HG03045 (cell line): Measurements from ENCODE around the gene ADCK2.
"Not testable (repeated sequence)": the region's sequence is repeated elsewhere in the genome, so short reads cannot be mapped to it uniquely, and the experiment has no call there.

ENCODE experiments used
- ATAC-seq: cut with Tn5 transposase; IDR thresholded peaks from one replicate; pipeline ENCODE4 v1.9.1; 2021; ENCODE audit warnings: mild to moderate bottlenecking, moderate library complexity; ENCODE audit not compliant: unreplicated experiment

Gene ADCK2

DNA sequence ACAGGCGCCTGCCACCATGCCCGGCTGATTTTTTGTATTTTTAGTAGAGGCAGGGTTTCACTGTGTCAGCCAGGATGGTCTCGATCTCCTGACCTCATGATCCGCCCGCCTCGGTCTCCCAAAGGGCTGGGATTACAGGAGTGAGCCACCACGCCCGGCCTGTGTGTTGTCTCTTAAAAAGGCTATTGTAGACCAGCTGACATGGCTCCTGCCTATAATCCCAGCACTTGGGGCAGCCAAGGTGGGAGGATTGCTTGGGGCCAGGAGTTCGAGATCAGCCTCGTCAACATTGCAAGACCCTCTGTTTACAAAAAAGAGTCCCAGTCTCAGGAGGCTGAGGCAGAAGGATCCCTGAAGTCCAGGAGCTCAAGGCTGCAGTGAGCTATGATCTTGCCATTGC, 21.1 kb downstream of the ADCK2 start:
- ATAC-seq, result not testable (repeated sequence)

DNA sequence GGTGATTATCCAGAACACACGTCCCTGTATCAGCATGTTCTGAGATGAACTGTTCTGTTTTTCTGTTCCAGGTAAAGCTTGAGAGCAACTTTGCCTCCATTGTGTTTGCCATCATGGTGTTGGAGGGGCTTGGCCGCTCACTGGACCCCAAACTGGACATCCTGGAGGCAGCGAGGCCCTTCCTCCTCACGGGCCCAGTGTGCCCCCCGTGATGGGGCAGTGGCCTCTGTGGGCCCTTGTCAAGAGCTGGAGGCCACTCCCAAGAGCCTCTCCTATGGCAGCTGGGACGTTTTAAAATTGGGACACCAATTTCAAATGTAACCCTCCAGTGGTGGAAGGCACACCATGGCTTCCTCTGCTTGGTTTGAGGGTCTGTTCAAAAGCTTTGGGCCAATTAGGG, 21.8 kb downstream of the ADCK2 start:
- no peak for ATAC-seq

GRCh38 chr7:140695381-140695780, 22.6 kb downstream of the ADCK2 start:
- ATAC-seq, result no peak

DNA sequence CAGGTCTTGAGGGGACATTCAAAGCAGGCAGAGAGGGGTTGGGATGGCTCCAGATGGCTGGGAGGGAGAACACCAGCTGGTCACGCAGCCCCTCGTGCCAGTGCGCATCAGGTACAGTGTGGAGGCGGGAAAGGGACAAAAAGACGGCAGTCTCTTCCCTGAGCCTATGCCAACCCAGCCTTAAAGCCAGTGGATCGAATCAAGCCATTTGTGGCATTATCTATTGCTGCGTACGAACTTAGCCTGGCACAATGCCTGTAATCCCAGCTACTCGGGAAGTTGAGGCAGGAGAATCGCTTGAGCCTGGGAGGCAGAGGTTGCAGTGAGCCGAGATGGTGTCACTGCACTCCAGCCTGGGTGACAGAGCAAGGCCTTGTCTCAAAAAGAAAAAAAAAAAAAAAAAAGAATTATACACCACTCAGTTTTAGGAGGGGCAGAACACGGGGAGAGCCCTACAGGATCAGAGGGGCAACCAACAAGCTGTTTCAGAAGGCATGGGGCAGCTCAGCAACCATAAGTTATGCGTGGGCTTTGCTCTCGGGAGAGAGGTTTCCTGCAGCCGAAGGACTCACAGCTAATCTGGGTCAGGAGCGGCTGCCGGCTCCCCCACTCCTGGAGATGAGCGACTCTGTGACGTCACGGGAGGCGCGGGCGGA, 23.4 kb downstream of the ADCK2 start:
- no peak for ATAC-seq

DNA sequence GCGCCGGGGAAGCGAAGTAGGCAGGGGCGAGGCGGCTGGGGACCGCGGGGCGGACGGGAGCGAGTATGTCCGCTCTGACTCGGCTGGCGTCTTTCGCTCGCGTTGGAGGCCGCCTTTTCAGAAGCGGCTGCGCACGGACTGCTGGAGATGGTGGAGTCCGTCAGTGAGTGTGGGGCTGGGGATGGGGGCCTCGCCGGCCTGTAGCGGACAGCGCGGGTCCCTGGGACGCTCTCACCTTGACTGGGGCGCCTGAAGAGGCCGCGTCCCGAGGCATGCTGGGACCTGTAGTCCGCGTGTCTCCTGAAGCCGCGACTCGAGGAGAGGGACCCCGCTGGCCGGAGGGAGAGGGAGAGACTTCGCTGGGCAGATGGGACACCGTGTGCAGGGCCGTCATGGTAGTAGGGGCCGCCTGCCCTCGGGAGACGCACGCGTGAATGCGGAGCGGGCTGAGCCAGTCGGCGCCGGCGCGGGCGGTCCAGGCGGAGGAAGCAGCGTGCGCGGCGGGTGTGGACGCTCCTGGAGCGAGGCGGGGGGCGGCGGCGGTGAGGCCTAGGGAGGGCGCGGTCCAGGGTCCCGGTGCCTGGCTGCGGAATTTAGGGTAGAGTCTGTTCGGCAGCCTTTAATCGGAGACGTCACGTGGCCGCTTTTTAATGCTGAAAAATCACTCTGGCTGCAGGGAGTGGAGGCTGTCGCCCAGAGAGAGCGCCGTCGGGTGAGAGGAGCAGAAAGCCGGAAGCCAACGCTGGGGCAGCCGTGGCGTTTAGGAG, 24.1 kb downstream of the ADCK2 start, which contains the start of gene NDUFB2:
Gene NDUFB2 (plus strand): TSS at position 29 of the 767 bp plus-strand sequence. CDS start 37 bp downstream, at position 66.
- peak; percentile 95 for ATAC-seq

DNA sequence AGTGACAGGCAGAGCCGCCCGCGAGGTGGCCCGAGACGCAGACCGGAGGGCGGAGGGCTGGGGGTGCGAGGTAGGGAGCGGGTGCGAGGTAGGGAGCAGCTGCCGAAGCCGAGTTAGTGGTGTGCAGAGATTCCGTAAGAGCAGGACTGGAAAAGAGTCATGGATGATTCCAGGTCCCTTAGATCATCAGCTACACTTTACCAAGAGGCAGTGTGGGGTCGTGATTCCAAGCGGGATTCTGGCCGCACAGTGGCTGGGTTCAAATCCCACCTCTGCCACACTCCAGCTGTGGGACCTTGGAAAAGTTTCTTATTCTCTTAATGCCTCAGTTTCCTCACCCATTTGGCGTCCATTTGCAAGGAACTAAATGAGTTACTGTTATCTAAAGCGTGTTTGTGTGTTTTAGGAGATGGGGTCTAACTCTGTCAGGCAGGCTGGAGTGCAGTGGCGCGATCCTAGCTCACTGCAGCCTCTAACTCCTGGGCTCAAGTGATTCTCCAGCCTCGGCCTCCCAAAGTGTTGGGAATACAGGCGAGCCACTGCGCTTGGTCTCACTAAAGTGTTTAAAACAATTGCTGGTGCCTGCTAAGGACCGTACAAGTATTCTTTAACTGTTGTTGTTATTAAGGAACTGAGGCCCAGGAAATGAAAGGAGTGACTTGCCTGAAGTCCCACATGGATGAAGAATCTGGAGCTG, 24.9 kb downstream of the ADCK2 start:
- no peak for ATAC-seq

DNA sequence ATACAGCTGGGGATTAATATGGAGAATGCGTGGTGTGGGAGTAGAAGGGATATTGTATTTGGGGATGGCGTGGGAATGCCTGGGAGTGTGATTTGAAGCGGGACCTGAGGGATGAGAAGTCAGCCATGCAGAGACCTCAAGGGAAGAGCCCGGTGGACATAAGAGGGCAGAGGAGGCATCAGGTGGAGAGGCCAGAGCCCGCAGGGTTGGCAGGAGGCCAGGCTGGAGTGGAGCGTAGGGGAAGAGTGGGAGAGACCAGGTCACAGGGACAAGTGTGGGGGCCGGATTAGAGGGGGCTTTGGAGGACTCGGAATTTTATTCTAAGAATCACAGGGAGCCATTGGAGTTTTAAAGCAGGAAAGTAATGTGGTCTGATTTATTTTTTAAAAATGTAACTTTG, 25.7 kb downstream of the ADCK2 start:
- ATAC-seq, result no peak

DNA sequence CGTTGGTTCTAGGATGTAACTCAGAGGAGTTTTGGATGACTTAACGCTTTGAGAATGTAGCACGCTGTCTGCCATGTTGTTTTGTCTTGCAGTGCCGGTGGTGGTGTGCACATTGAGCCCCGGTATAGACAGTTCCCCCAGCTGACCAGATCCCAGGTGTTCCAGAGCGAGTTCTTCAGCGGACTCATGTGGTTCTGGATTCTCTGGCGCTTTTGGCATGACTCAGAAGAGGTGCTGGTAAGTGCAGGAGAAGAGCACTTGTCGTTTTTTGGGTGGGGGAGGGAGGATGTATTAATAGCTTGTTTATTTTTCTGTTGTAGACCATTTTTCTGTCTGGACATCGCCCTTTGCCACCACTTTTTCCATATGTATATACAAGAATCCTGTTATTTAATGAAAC, 30.0 kb downstream of the ADCK2 start:
- no peak for ATAC-seq

GRCh38 chr7:140704205-140704604, 31.5 kb downstream of the ADCK2 start:
- no peak for ATAC-seq

DNA sequence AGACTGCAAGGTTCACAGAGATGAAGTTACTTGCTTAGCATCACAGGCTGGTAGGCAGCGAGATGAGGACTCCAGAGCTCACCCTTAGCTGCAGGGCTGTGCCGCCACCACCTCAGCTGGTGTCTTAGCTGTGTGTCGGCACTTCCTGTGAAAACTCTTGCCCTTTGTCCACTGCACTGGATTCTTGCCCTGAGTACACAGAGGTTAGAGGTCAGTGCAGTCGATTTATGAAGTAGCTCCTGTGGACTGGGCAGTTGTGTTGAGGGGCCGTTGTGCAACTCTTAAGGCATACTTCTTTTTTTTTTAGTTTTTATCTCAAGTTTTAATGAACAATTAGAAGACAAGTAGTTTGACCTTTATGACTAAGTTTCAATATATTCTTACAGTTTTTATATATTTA, 34.4 kb downstream of the ADCK2 start:
- no peak for ATAC-seq

DNA sequence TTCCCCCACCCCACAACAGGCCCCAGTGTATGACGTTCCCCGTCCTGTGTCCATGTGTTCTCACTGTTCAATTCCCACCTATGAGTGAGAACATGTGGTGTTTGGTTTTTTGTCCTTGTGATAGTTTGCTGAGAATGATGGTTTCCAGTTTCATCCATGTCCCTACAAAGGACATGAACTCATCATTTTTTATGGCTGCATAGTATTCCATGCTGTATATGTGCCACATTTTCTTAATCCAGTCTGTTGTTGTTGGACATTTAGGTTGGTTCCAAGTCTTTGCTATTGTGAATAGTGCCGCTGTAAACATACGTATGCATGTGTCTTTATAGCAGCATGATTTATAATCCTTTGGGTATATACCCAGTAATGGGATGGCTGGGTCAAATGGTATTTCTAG, 36.0 kb downstream of the ADCK2 start:
- ATAC-seq, result not testable (repeated sequence)

DNA sequence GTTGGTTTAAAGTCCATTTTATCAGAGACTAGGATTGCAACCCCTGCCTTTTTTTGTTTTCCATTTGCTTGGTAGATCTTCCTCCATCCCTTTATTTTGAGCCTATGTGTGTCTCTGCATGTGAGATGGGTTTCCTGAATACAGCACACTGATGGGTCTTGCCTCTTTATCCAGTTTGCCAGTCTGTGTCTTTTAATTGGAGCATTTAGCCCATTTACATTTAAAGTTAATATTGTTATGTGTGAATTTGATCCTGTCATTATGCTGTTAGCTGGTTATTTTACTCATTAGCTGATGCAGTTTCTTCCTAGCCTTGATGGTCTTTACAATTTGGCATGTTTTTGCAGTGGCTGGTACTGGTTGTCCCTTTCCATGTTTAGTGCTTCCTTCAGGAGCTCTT, 39.6 kb downstream of the ADCK2 start:
- not testable (repeated sequence) for ATAC-seq

DNA sequence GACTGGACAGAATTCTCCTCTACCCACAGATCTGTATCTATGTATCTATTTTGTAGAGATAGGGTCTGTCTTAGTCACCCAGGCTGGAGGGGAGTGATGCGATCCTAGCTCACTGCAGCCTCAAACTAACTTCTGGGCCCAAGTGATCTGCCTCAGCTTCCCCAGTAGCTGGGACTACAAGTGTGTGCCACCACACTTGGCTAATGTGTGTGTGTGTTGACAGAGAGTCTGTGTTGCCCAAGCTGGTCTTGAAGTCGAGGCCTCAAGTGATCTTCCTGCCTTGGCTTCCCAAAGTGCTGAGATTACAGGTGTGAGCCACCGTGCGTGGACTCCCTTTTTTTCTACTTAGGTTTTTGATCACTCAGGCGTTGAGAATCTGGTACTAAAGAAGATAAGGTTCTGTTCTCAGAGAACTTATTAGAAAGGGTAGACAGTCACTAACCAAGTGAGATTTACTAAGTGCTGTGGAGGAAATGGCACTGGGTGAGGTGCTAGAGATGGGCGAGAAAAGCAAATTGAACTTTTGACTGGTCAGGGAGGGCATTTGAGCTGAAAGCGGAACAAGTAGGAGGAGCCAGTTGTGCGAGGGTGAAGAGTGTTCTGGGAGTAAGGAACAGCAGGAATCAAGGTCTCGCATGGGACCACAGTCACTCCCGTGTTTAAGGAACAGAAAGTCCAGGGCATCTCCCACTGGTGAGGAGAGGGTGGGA, 41.7 kb downstream of the ADCK2 start:
- ATAC-seq, result no peak

DNA sequence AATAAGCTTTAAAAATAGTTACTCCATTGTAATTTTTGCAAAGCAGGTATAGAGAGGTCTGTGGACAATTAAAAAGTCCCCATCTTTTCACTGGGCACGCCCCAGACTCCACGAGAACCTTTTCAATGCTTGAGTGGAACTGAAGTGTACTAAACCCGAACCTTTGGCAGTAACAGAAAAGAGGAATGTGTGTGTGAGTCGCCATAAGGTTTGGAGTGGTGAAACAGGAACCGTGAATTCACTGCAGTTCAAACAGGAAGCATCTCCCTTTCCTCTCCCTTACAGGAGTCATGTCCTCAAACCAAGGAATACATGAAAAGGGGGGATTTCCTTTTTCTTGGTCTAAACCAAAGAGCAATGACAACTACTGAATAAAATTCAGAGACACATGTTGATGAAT, 47.0 kb downstream of the ADCK2 start:
- no peak for ATAC-seq

DNA sequence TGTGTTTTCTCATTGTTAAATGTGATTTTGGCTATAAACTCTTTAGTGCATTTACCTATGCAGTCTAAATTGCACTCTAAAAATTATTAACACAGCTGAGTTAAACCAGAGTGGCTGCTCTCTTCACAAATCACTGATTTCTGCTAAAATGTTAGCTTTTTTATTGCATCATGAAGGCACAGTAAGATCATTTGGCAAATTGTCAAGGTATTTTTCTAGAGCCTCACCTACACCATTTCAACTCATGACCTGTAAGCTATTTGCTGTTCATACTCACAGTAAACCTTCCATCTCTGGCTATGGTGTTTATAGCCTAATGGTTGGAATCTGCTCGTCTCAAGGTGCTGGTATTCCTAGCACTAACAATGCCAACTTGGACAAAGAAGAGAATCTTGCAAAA, 49.5 kb downstream of the ADCK2 start:
- no peak for ATAC-seq

GRCh38 chr7:140723006-140723405, 50.3 kb downstream of the ADCK2 start:
- ATAC-seq, result no peak

GRCh38 chr7:140723574-140723973, 50.8 kb downstream of the ADCK2 start:
- ATAC-seq, result no peak

- no peak for ATAC-seq
Measured at GRCh38 chr7:140724706-140725105, 52.0 kb downstream of the ADCK2 start.

- no peak for ATAC-seq
Measured at GRCh38 chr7:140726281-140726680, 53.5 kb downstream of the ADCK2 start.

GRCh38 chr7:140732416-140732815, 59.7 kb downstream of the ADCK2 start:
- ATAC-seq, result no peak

DNA sequence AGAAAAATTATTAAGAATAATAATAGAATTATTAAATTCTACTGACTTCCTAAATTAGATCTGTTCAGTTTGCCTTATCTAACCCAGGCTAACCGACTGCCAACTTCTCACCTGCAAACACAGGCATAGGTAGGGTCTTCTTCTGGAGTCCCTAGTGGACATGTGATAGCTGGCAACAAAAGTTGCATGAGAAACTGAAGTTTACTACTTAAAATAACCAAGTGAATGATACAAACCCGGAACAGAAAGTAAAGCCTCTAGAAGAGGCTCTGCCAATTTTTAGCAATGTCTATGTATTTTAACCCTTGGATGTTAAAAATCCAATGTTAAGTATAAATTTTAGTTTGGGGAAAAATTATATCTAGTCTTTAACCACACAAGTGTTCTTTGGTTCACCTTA, 61.4 kb downstream of the ADCK2 start:
- ATAC-seq, result no peak
